Fibroblast of skin of left biceps (primary cell): Measurements from ENCODE around the gene SIRPA.
"Not testable (repeated sequence)": the region's sequence is repeated elsewhere in the genome, so short reads cannot be mapped to it uniquely, and the experiment has no call there.

Experiments used
- DNase-seq, 2 experiments: peaks; one replicate each; pipeline ENCODE4 v3.0.0-alpha.2; 2013; ENCODE audit warnings: low read depth in 2 of 2

The SIRPA gene

DNA sequence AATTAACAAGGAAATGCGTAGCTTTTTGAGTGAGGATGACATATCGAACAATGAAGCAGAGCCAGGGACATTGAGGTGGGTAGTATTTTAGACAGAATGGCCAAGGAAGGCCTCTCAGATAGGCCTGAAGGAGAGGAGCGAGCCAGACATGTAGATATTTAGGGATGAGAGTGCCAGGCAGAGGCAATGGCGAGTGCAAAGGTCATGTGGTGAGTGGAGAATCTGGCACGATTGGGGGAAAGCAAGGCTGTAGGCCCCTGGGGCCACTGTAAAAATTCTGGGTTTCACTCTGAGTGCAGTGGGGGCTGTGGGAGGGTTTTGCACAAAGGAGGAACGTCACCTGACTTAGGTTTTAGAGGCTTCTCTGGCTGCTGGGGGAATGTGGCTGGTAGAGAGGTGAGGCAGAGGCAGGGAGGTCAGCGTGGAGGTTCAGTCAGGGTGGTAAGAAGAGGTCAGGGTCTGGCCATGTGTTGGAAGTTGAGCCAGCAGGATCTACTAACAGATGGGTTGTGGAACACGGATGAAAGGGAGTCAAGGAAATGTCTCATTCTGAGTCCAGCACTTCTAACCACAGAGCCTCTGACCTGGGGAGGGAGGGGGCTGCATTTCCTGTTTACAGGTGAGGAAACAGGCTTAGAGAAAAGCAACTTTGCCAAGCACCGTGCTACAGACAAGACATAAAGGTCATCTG is 11.3 kb downstream of the SIRPA start:
- DNase-seq: no peak

DNA sequence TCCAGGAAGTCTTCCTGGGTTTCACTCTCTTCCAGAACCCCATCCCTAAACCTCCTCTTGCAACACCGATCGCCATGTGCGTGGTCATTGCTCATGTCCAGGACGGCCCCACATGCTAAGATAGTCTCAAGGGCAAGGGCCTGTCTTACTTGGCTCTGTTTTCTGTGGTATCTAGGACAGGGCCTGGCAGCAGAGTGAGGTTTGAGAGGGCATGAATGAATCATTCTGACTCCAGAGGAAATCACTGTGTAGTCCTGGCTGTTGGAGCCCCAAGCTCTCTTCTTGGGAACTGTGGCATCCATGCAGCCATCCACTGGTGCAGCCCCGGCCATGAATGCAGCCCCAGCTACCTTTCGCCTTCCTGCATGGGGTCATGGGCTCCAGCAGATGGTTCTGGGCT is 12.4 kb downstream of the SIRPA start:
- no peak for DNase-seq

DNA sequence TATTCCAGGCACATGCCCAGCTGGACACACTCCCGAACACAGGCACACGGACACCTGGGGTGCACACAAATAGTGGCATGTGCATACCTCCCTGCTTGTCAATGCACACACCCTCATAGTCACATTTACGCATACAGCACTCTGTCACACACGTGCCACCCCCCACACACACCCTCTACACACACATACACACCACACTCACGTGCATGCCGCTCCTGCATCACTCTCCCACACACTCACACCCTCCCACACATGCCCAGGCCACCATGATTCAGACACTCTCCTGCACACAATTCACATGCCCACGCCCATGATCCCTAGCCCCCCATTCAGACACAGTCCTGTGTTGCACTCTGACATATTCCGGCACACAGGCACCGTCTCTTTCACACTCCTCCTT is 13.0 kb downstream of the SIRPA start:
- DNase-seq: no peak

DNA sequence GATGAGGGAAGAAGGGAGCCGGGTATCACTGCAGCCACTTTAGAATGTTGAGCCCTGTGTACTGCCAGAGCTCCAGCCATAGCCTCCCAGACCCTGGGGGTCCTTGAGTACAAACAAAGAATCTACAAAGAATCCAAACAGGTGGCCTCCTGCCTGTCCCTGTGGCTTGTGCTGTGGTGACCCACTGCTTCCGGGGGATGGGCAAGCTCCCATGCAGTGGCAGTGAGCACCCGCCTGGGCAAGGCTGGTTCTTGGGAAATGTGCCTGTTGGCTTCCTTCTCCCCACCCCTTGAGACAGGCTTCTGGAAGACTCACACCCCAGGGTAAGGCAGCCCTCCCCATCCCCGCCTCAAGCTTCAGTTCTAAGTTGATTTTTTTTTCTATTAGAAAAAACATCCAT is 13.9 kb downstream of the SIRPA start:
- DNase-seq: no peak

DNA sequence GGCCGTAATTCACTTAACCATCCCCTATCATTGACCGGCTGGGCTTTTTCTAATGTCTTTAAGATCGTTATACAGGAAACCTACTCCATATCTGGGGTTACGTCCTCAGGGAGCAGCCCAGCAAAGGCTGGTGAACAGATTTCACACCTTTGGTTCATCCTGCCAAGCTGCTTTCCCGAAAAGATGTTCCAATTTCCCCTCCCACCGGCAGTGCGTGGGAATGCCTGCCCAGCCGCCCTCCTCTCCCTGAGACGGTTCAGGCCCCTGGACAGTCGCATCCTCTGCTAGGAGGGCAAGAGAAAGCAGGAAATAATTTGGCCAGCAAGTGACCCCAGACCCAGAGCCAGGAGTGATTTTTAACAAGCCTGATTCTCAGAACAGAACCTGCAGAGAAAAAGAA is 16.3 kb downstream of the SIRPA start:
- DNase-seq: no peak

DNA sequence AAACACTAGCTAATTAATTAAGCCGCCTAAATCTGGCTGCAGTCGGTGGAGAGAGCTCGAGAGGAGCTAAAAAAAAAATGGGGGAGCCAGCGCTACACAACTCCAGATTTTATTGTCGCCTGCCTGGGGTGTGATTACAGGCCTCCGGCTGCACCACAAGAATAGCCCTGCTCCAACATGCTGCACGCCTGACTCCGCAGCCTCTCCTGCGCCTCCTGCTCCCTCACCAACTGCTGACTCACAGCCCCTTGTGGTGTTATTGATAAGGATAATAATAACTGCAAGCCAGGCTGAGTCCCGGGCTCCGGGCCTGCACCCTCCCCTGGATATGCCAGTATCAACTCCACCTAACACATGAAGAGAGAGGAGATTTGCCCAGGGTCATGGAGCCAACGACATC is 16.8 kb downstream of the SIRPA start:
- DNase-seq: no peak

DNA sequence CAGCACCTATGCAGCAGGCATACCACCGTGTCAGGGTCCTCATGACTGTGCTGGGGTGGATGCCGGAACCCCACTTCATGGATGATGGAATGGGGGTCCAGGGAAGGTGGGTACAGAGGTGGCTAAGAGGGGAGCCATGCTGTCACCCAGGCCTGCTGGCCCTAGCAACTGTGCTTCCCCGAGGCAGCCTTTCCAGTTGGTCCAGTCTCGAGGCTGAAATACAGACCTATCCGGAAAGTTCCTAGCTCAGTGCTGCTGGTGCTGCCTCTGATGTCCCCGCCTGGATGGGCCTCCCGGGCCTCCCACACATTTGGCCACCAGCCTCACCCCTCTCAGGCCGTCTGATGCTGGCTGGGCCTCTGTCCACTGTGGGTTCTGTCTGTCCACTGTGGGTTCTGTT is 17.4 kb downstream of the SIRPA start:
- DNase-seq: no peak

DNA sequence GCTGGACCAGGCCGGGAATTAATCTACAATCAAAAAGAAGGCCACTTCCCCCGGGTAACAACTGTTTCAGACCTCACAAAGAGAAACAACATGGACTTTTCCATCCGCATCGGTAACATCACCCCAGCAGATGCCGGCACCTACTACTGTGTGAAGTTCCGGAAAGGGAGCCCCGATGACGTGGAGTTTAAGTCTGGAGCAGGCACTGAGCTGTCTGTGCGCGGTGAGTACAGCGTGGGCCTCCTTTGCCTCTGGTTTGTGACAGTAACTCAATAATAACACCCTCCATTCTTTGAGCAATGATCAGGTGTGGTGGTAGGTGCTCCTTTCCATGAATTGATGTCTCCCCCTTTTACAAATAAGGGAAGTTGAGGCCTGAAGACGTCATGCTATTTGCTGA is 20.0 kb downstream of the SIRPA start:
- DNase-seq: not testable (repeated sequence)

DNA sequence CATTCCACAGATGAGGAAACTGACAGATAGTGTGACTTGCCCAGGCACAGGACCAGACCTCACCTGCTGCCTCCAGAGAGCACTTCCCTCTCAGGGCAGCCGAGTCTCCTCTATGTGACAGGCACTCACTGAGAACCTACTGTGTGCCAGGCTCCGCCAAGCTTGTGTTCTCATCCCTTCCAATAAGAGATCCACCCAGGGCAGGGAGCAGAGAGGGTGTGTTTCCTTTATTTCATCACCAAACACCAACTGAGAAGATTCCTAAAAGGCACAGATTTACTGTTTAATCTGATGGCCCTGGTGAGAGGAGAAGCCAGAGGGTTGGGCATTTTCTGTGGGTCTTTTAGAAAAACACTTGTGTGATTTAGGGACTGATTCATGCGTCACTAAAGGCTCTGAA is 20.5 kb downstream of the SIRPA start:
- DNase-seq: no peak

DNA sequence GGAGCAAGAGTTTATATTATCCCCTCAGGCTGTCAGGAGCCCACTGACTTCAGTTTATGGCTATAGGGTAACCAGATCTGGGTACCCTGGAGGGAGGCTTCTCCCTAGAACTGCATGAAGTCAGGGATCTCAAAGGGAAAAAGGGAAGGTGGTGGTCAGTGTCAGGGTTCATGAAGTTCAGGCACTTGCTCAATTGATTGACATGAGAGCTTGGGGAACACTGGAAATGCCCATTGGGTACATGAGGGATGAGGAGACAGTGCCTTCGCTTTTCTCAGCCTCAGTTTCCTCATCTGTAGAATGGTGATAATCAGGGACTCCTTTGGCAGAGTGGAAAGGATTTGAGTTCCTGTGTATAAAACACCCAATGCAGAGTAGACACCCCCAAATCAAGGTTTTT is 22.6 kb downstream of the SIRPA start:
- no peak for DNase-seq

DNA sequence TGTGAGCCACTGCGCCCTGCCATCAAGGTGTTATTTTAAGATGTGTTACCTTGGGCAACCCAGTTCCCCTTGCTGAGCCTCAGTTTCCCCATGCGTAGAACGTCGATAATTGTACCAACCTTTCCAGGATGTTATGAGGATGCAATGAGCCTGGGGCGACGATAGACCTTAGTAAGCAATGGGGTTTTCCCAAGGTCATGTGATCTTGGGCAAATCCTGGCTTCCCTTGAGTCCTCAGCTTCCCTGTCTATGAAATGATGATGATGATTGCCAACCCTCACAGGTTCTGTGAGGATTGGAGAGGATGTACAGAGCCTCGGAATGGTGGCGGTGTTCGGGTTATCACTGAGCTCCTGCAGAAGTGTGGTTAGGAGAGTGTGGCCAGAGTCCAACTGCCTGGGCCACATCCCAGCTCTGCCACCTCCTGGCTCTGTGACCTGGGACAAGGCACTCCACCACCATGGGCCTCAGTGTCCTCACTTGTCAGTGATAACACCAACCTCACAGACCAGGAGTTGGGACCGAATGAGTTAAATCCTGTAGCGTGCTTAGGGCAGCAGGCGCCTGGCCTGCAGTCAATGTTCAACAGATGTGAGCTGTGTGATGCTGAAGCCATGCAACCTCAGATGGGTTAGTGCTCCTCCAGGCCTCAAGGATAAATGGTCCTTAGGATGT is 23.4 kb downstream of the SIRPA start:
- no peak for DNase-seq

DNA sequence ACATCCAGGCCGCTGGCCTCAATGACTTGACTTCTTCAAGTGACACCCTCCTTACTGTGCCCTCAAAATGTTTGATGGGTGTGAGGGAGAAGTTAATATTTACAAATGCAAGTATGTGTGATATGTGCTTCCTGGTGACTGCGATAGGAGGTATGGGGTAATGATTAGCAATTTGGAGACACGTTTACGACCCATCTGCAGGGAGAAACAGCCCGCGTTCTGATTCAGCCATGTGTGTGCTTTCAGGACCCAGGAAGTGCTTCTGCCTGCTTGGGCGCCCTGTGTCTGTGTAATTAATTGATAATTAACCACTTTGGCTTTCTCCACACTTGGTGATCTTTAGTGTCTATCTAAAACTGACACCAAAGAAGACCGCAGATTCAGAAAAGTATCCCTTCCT is 25.0 kb downstream of the SIRPA start:
- no peak for DNase-seq

DNA sequence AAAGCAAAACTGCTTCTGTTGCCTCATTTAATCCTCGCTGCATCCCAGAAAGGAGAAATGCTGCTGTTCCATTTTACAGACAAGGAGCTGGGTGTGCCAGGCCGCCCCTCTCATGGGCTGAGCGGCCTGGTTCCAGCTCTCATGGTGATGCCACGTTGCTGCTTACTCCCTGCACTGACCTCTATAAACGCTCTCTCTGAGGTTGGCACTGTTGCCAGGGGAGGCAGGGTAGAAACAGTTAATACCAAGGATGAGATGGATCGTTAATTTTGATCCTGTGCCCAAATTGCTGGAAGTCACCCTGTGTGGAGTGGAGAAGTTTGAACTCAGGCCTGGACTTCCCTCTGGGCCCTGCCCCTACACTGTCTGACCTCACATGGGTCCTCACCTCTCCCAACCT is 25.6 kb downstream of the SIRPA start:
- DNase-seq: no peak

DNA sequence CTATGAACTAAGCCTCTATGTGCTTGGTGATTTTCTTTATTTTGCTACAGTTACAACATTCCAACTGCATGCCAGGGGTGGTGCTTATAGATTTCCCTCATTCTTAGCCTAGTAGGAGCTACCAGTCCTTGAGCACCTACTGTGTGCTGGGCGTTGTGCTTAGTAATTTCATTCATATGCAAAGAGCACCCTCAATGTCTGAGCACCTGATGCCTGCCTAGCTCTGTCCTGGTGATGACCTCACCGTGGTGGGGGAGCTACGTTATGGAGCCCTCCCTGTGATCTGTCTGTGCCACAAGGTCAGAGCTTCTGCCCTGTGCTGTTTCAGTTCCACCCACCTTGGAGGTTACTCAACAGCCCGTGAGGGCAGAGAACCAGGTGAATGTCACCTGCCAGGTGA is 26.8 kb downstream of the SIRPA start:
- DNase-seq: not testable (repeated sequence)

DNA sequence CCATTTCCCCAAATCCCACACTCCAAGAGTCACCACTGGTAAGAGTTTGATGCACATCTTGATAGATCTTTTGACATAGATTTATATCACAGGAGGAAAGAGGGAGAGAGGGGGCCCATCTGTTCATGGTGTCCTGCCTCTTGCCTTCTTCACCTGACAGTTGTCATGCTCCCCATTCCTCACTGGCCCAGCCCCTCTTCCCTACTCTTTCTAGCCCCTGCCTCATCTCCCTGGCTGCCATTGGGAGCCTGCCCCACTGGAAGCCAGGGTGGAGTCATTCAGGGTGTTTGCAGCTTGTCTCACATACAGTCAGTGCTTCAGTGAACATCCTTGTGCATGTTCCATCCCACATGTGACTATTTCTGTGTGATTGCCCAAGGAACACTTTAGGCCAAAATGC is 27.6 kb downstream of the SIRPA start:
- DNase-seq: no peak

DNA sequence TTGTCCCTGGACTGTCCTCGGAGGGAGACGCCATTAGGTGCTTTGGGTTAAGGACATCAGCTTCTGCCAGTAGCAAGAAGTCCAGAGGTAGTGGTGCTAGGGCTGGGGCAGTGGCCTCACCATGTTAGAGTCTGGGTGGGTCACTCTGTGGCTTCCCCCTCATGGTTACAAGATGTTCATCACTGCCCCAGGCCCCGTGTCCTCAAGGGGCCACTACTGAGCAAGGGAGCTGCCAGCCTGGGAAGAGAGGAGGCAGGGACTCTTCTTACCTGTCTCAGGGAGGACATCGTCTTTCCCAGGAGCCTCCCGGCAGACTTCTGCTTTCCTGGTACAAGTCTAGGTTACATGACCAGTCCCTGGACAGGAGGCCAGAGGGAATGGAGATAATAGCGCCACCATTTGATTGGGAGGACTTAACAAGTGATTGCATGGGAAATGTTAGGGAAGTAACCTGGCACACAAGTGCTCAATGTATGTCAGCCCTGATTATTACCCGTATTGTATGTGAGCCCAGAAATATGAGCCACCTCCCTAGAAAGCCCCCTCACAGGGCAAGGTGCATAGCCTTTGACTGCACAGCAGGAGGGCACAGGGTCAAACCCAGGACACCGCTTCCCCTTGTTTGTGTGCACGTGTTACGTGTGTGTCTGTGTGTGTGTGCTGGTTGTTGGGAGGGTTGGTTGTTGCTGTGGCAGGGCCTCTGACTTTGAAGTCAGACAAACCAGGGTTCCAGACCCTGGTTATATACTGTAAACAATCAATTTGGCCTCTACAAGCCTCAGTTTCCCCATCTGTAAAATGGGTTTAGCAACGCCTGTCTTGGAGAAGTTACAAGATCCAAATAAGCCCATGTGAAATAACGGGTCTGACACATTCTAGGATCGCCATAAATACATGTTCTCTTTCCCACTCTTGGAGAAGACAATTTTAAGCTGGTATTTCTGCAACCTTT is 30.0 kb downstream of the SIRPA start:
- no peak for DNase-seq

DNA sequence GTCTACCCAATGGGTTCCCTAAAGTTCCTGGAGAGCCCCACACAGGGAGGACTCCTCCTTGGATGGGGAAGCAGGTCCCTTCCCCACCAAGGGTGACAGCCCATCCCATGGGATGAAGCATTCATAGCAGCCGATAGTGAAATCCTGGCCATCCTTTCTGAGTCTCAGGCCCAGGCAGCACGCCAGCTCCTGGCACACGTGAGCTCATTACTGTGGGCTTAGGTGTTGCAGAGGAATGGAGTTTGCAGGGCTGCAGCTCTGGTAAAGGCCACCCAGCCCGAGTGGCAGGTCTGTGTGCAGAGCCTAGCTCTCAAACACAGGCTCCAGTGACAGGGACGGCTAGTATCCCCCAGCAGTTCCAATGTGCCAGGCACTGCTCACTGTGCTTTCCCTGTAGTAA is 31.0 kb downstream of the SIRPA start:
- no peak for DNase-seq

DNA sequence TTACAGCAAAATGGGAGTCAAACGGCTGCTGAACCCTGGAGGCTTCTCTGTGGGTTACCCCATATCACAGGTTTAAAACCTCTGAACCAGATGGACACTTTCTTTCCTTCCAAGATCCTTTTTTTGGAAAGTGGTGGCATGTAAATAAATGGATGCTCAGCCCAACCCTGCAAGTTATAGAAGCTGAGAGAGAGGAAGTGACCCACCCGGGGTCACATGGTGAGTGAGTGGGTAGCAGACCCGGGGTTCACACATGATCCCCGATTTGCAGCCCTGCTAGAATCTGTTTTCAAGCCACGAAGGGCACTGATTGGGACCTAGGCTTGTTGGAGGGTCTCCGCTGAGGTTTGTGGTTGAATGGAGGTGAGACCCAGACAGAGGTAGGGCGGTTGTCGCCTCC is 32.0 kb downstream of the SIRPA start:
- no peak for DNase-seq

DNA sequence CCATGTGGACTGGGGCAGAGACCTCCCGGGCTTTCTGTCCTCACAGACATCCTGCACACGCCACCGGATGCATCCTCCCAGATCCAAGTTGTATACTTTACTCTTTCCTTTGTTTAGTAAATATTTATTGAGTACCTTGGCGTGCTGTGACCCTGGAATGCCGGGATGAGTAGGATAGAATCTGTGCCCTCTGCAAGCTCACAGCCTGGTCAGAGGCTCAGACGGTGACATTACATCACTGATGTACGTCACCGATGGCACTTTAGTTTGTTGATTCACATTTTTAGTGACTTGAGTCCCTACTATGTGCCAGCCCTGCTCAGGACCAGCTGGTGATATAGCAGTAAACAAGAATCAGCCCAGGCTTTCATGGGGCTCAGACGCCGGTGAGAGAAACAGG is 32.9 kb downstream of the SIRPA start:
- no peak for DNase-seq

DNA sequence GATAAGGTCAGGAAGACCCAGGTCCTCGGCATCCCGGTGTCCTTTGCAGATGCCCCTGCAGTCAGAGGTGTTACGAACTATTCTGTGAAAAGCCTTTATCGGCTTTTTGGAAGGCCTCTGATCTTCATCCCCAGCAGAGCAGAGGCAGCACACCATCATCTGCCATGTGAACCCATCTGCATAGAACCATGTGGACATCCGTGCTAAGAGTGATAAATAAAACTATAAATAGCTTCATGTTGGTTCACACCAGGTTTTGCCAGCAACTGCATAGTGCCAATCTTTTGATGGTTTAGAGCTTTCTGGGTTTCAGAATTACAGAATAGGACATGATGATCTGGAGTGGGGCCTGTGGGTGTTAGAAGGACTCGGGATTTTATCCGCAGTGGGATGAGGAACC is 33.6 kb downstream of the SIRPA start:
- DNase-seq: no peak

DNA sequence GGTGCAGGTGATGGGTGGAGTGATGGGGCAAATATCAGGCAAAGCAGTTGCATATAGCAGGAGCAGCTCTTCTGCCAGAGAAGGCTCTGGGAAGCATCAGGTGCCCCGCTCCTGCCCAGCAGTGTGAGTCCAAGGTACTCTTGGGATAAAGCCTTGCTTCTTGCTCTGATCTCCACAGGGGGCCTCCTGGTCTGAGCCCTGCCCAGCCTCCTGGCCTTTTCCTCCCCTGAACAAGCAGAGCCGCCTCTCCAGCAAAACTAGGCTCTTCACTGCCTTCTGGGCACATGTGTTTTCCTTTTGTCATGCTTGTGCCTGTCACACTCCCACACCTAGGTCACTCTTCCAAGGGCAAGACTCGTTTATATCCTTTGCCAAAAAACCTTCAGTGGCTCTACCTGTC is 34.3 kb downstream of the SIRPA start:
- no peak for DNase-seq

DNA sequence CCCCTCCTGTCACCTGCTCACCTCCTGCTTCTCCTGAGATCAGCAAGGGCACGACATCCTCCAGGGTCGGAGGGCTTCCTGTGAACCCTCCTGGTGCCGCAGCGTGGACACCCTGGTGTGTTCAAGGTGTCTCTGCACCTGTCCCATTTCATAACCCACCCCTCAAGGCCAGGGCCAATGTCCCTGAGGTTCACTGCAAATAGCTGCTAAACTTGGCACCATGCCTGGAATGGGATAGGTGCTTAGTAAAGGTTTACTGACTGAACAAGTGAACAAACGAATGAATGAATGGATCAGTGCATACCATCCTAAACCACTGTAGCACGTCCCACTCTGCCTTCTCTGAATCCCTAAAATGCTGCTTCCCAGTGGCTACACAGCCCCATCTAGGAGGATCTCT is 35.0 kb downstream of the SIRPA start:
- DNase-seq: no peak

DNA sequence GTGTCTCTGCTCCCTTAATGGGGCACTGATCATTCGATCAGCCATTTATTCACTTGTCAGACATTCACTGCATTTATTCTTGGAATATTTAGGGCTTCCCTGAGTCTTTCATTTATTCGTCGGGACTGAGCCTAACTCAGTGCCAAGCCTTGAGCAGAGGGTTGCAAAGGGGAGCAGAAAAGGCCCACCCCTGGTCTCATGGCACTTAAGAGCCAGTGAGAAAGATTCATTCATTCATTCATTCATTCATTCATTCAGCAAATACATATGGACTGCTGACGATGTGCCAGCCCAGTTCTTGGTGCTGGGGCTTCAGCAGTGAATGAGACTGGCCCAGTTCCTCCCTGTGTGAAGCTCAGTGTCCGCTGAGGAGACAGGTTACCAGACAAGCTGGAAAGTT is 36.6 kb downstream of the SIRPA start:
- no peak for DNase-seq
